DMS153 treated with DMSO at 0.1 percent for 48 hours (cell line): ENCODE results near the gene TAAR9.

ENCODE experiments used
- DNase-seq: peaks from one replicate; lab custom pipeline; 2025; ENCODE audit not compliant: unreplicated experiment; lab: John Stamatoyannopoulos, UW

Gene TAAR9

GRCh38 chr6:132587424-132587823 lies 49.3 kb downstream of the TAAR9 start:
- no peak for DNase-seq
